CD4-positive, alpha-beta T cell treated with Interferon gamma for 1 hour (primary cell): Measurements from ENCODE around the gene IMMT.

ENCODE experiments used
- DNase-seq: peaks from one replicate; pipeline ENCODE4 v3.0.0-alpha.2; 2020

IMMT gene

DNA sequence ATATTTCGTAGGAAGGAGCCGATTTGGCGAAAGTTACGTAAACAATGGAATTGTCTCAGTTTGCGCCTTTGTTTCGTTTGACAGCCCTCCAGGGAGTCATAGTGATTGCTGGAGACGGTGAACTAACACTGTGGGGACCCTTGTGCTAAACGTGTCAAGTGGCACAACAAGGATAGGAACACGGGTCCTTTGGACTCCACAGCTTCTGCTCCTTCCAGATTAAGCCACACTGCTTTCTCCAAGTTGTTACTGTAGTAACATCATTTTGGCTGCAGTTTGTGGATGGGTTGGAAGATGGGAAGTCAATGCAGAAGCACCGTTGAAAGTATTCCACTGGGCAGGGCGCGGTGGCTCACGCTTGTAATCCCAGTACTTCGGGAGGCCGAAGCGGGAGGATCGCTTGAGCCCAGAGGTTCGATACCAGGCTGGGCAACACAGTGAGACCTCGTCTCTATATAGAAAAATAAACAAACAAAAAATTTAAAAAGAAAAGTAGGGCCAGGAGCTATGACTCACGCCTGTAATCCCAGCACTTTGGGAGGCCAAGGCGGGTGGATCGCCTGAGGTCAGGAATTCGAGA is 636 bp upstream of the IMMT start:
- DNase-seq = no peak

DNA sequence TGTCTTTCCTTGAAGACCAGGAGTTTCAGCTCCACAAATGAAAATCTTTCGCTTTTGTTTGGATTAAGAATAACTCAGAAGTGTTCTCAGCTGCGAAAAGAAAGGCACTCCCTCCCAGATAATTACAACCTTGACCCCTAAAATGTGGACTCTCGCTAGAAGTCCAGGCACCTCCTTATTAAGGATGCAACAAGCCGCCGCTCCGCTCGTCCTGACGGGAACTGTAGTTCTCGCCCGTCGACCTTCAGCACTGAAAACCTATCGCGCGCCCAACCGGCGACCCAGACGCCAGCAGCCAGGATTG is 559 bp downstream of the IMMT start:
- DNase-seq = no peak

DNA sequence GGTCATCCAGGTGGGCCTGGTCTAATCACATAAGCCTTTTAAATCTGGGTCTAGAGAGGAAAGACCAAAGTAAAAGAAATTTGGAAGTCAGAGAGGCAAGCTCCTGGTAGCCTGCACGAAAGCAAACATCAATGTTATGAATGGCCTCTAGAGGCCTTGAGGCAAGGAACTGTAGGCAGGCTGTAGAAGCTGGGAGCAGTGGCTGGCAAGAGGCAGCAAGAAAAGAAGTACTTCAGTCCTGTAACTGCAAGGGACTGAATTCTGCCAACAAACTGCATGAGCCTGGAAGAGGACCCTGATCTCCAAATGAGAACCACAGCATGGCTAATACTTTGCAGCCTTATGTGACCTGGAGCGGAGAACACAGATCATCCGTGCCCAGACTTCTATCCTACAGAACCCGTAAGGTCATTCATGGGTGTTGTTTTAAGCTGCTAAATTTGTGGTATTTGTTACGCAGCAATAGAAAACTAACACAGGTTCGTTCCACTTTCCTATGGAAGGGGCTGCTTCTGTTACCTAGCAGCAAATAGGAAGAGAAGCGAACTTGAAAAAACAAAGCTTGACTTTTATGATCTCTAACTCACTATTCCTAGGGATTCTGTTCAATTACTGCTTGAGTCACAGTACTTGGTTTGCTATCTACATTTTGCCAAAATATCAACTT is 1.2 kb downstream of the IMMT start:
- DNase-seq = no peak

DNA sequence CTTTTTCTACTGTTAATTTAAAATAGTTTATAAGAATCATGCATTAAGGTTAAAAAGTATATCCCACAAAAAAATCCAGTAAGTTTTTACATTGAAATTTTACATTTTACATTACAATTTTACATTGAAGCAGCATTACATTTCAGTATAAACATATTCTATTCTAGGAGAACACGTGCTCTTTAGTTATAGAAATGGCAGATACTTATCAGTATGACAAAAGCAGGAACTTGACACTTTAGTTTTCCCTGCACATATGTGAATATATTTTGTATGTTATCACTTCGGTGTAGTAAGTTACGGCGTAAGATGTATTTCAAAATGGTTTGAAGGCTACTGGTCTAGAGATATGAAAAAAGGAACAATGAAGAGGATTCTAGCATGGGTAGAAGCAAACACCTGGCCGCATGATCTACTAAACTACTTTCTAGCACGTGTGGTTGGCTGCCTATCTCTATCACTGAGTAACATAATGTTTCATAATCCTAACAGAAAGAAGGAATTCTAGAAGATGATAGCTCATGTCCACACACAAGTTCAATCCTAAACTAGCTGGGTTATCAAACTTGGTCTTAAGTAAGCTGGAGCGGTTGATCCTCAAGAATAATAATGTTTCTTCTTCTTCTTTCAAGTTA is 5.4 kb downstream of the IMMT start:
- no peak for DNase-seq

DNA sequence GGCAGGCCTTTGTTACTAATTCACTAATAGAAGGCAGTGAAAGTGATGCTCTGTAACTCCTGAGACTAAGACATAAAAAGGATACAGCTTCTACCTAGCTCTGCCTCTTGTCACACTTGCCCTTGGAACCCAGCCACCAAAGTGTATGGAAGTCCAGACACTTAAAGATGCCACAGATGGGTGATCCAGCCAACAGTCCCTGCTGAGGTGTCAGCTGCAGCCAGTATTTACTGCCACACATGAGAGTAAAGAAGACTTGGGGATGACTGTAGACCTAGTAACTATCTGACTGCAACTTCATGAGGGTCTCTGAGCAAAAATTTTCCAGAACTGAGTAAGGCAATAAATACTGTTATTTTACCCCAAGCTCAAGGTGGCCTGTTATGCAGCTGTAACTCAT is 8.8 kb downstream of the IMMT start:
- DNase-seq = no peak

GRCh38 chr2:86185517-86186212 is 9.6 kb downstream of the IMMT start:
- DNase-seq = no peak

DNA sequence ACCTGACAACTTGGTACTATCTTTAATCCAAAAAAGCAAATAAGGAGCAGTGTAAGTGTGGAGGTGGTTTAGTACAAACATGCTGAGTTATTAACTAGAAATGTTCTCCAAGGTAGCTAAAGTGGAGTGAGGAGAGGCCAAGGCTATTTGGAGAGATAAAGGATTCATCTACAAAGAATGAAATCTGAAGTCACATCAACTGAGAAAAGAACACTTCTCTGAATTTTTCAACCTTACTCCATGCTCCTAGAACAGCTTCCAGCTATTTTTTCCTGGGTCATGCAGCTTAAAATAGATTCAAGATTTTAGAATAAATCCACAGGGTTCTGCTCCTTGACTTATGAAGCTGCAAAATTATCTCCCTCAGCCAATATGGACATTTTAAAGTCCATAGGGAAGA is 18.7 kb downstream of the IMMT start:
- DNase-seq = no peak

DNA sequence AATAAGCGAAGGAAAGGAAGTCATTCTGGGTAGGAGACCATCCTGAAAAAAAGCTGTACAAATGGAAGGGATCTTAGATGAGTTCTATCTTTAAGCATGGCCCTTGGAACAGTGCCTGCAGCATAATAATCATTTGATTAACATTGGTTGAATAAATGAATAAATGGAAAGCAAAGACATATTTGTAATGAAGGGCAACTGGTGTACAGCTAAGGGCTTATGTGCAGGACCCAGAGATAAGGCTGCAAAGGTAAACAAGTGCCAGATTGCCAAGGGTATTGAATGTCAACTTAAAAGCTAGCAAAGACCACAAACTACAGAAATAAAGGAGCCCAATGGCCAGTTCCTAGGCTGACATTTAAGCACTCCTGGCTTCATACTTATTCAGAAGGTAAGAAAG is 19.4 kb downstream of the IMMT start:
- DNase-seq = no peak

GRCh38 chr2:86174445-86174844 is 20.8 kb downstream of the IMMT start:
- no peak for DNase-seq

DNA sequence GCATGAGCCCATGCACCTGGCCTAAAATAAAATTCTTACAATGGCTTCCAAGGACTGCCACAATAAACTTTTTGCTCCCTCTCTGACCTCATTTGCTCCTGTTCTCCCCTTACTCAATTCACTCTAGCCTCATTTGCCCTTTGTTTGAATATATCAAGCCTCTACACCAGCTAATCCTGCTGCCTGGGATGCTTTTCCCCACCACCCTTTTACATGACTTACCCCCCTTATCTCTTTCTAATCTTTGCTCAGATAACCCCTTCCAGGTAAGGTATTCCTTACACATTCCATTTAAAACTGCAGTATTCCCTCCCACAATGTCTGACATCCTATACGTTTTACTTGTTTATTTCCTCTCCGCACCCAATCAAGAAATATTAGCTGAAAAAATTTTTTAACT is 22.7 kb downstream of the IMMT start:
- DNase-seq = no peak

GRCh38 chr2:86171295-86171694 is 24.0 kb downstream of the IMMT start:
- no peak for DNase-seq

DNA sequence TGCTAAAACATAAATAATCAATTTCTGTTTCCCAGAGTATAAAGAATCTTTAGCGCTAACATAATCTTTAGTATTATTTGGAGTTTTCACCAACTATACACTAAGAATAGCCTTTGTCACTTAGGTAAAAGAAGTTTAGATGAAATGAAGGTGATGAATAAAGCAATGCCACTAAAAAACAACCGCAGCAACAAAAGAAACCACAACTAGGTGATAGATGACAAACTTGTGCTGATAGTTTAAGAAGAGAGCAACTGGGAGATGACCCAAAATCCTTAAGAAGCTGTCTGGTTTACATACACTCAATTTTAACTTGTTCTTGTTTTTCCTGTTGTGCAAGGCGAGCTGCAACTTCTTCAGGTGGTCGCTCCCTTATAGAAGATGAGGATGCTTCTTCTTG is 24.8 kb downstream of the IMMT start:
- no peak for DNase-seq

DNA sequence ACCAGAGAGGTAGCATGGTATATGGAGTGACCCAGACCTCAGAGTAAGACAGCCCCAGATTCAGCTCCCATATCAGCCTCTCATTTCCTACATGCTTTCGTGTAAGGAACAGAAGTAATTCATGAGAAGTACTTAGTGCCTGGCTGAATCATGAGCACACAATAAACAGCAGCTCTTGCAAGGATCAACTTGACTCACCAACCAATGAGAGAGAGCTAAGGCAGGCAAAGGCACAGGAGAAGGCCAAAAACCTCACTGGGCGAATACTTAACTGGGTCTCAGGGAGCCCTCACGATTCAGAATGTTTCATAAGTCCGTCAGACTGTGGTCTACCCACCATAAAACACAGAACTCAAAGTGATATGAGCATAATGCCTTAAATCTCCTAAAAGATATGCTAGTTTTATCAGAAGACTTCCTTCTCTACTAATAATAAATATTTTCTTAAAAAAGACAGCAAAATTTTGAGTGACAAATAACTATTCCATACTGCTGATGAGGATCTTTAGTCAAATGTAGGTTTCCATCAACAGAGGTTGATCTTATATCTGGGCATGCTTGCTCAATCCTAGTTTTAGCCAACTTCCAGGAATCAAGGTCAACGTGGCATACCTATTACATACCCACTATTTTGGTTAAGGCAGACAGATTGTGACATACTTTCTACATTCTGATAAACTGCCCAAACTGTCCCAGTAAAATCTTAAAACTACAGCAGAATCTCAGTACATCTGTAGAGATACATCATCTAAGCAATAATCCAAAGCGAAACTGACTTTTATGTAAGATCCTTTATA is 34.9 kb downstream of the IMMT start:
- DNase-seq = no peak

DNA sequence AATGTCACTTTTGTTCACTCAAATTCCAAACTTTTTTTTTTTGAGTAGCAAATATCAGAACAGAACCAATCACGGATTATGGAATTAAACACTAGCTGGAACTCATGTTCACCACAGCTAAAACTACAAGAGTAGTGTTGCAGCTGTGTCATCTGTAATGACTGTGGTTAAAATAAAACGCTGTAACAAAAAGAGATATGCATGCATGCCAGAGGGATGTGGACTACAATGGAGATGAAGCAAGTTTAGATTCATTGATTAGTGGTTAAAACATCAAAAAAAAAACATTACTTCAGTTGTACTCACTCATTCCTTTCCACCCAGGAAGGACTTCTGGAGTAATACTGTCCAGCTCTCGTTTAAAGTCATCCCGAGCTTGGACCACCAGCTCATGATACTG is 37.0 kb downstream of the IMMT start:
- no peak for DNase-seq

DNA sequence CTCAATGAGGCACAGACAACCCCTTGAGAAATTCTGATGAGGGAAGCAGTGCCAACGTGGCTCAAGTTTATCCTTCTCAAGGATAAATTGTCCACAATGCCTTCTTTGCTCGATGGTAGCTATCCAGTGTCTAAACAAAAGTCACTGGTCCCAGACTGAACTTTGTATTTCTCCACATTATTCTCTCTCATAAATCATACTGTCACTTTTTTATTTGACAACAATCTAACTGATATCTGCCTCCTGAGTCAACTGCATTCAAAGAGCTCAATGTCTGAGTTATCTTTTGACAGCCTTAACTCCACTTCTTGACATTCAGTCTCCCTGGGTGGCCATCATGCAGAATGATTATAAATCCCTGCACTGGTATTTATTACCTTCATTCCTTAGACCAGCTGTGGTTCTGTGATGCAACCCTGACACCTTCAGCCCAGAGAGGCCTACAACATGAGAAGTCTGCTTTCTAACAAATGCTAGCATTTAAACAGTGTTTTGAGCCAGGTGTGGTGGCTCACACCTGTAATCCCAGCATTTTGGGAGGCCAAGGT is 38.2 kb downstream of the IMMT start:
- no peak for DNase-seq

GRCh38 chr2:86150502-86150901 is 44.8 kb downstream of the IMMT start:
- no peak for DNase-seq

GRCh38 chr2:86147793-86148192 is 47.5 kb downstream of the IMMT start:
- DNase-seq = no peak

GRCh38 chr2:86143926-86144685 is 51.2 kb downstream of the IMMT start:
- no peak for DNase-seq

DNA sequence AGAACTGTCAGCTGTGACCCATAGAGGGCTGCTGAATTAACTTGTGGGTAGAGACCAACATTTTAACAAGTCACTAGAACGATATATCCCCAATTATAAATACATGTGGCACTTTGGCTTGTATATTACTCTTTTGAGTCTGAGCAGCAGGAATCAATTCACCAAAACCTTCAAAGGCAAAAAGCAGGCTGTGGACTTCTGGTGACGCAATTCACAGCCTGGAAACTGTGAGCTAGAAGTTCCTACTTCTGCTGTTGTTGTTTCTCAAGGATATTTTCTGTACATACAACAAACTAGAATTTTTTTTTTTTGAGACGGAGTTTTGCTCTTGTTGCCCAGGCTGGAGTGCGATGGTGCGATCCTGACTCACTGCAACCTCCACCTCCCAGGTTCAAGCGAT is 52.0 kb downstream of the IMMT start:
- no peak for DNase-seq

DNA sequence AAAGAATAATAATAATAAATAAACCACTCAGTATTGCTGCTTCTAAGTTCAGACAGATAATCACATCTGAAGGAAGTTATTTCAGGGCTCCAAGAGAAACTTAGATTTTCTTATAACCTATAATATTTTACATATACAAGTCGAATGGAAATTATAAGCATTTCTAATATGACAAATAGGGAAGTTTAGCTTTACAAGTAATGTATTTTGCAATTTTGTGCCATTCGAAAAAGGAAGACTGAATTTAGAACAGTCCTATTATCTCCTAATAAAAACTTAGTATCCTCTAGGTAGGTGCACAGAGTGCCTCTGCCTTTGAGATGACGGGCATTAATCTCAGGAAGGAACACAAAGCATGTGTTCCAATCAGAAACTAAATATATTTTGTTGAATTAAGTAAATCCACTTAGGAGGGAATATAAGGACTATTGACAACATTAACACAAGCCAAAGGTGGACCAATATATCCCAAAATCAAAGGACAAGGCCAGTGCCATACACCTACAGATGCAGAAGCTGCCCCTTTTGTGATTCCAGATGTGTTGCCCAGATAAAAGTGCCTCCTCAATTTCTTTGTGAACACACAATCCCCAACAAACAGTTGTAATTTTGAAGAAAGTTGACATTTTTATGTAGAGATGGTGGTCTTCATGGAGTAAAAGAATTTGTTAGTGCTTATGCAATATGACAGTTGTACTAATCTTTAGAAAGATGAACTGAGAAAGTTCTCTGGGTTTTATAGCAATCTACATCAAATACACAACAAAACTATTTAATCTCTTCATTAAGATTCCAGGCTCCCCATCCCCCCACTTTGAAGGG is 52.6 kb downstream of the IMMT start:
- DNase-seq = no peak

DNA sequence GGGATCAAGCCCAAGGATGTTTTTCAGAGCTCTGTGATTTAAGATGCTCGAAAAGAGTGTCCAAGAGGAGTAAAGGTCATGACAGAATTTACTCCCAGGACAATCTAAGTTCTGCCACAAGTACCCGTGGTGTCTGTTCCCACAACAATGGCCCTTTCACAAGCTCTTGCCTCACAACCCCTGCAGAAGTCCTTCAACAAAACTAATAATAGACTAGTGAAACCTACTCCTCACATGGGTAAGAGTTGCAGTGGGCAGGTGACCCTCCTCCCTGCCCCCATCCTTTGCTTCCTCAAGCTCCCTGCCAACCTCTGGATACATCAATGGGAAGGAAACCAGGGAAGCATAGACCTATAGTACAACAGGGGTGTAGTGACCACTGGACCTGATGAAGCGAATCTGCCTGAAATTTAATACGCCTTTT is 54.3 kb downstream of the IMMT start:
- DNase-seq = no peak
